ENCODE results near the gene NANS.

- no peak for TF ChIP-seq CTCF (IDR thresholded peaks at IDR 0.05)
- no peak for TF ChIP-seq EZH2phosphoT487 (IDR thresholded peaks at IDR 0.05)
These were observed 38.3 kb downstream of the NANS start for GRCh38 chr9:98094851-98095250.

Data from neural progenitor cell (in vitro differentiated cells).